ENCODE measurements around the gene ABCC1. TPM values are rescaled to one million over a fixed set of nuclear protein-coding genes. Genes with fewer than 3 reads are reported as not detected.
"Not testable (repeated sequence)": the region's sequence is repeated elsewhere in the genome, so short reads cannot be mapped to it uniquely, and the experiment has no call there.

ABCC1 gene
- total RNA-seq, 2 experiments from 2014 or later, result 64.5 to 67.6 TPM

DNA sequence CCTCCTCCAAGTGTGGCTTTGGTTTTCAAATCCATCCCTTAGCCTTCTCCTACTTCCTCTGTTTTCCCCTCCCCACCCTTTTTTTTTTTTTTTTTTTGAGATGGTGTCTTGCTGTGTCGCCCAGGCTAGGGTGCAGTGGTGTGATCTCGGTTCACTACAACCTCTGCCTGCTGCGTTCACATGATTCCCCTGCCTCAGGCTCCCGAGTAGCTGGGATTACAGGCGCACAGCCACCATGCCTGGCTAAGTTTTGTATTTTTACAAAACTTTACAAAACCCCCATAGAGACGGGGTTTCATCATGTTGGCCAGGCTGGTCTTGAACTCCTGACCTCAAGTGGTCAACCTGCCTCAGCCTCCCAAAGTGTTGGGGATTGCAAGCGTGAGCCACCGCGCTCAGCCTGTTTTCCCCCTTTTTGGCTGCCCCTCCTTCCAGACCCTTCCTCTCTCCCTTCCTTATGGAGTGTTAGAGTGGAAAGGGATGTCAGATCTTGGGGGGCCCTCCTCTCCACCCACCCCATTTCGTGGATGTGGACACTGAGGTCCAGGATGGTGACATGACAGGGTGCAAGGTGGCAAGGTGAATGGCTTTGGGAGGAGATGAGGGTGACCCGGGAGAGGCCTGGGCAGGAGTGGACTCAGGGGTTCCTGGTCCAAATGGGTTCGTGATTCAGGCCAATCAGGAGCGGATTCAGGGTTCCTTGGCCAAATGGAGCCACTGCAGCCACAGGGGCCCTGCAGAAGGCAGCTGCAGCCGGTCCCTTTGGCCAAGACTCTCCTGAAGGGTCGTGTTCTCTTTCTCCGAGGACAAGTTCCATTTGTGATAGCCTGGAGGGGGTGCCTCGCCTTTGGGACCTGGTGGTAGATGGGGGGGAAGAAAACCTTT, 4.8 kb downstream of the ABCC1 start:
- intact Hi-C loops (cut with micrococcal nuclease), result loop anchor here (5.0 kb wide), 1 partner anchor 67 kb away; the partner anchor contains the start of gene CEP20
- POLR2A ChIA-PET, result no interaction called here

DNA sequence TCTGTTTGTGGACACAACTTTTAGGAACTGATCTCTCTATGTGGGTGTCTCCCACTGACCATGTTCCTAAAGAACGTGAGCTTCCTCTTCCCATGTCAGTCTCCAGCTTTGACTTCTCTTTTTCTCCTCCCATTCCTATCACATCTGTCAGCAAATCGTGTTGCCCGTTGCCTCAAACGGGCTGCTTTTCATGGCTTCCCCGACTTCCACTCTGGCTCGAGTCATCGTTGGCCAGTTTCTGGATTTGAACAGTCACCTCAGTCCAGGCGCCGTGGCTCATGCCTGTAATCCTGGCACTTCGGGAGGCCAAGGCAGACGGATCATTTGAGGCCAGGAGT, 5.4 kb downstream of the ABCC1 start:
- Mint-ChIP-seq H3K36me3 (ENCODE audit: low read depth) (peaks cover 60% of the 10 kb centered on the region), H3K9me3 (peaks cover 3% of the 10 kb centered on the region), H3K27me3 (no peaks in the 10 kb centered on the region), H3K4me1 (ENCODE audit: low read depth) (peaks cover 69% of the 10 kb centered on the region), H3K27ac (peak overlapping the region; percentile 55), H3K4me3 (peak overlapping the region; percentile 6)
- TF ChIP-seq, protein P1, sequence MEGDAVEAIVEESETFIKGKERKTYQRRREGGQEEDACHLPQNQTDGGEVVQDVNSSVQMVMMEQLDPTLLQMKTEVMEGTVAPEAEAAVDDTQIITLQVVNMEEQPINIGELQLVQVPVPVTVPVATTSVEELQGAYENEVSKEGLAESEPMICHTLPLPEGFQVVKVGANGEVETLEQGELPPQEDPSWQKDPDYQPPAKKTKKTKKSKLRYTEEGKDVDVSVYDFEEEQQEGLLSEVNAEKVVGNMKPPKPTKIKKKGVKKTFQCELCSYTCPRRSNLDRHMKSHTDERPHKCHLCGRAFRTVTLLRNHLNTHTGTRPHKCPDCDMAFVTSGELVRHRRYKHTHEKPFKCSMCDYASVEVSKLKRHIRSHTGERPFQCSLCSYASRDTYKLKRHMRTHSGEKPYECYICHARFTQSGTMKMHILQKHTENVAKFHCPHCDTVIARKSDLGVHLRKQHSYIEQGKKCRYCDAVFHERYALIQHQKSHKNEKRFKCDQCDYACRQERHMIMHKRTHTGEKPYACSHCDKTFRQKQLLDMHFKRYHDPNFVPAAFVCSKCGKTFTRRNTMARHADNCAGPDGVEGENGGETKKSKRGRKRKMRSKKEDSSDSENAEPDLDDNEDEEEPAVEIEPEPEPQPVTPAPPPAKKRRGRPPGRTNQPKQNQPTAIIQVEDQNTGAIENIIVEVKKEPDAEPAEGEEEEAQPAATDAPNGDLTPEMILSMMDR (IDR thresholded peaks at IDR 0.05), result no peak
- POLR2A ChIA-PET, result no interaction called here
- intact Hi-C loops (cut with micrococcal nuclease), result loop anchor here (5.0 kb wide), 1 partner anchor 67 kb away; the partner anchor contains the start of gene CEP20
- CTCF ChIA-PET, result no interaction called here
- ATAC-seq (no peak), DNase-seq (no peak)

More for the DNA sequence above, 4.8 kb downstream of the ABCC1 start:
- Mint-ChIP-seq H3K36me3 (ENCODE audit: low read depth) (peaks cover 58% of the 10 kb centered on the region), H3K27ac (peak overlapping the region; percentile 55), H3K4me1 (ENCODE audit: low read depth) (peaks cover 63% of the 10 kb centered on the region), H3K9me3 (peaks cover 3% of the 10 kb centered on the region), H3K4me3 (peak overlapping the region; percentile 6), H3K27me3 (no peaks in the 10 kb centered on the region)
- CTCF ChIA-PET, result no interaction called here
- TF ChIP-seq, protein P1 (IDR thresholded peaks at IDR 0.05), result no peak
- no peak for DNase-seq
- ATAC-seq, result no peak

DNA sequence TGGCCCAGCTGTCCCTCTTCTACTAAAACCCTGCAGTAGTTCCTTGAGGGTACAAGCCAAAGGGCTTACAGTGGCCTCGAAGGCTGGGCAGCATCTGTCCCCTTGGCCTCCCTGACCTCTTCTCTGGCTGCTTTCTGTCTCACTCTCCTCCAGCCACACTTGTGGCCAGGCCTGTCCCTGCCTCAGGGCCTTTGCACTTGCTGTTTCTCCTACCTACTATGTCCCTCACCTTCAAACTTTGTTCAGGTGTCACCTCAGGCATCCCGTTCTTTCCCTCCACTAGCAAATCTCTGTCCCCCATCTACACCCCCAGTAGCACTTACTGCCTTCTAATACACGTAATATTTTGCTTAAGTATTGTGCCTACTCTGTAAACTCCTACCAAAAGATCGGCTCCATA, 6.0 kb downstream of the ABCC1 start:
- Mint-ChIP-seq H3K27ac (peak overlapping the region; percentile 79), H3K36me3 (ENCODE audit: low read depth) (peaks cover 64% of the 10 kb centered on the region), H3K27me3 (no peaks in the 10 kb centered on the region), H3K9me3 (peaks cover 3% of the 10 kb centered on the region), H3K4me3 (no peak overlapping the region), H3K4me1 (ENCODE audit: low read depth) (peaks cover 75% of the 10 kb centered on the region)
- TF ChIP-seq, protein P1 (IDR thresholded peaks at IDR 0.05), result no peak
- ATAC-seq (no peak), DNase-seq (no peak)
- ChIA-PET CTCF (no interaction called here), POLR2A (no interaction called here)
- intact Hi-C loops (cut with micrococcal nuclease), result no loop called here

DNA sequence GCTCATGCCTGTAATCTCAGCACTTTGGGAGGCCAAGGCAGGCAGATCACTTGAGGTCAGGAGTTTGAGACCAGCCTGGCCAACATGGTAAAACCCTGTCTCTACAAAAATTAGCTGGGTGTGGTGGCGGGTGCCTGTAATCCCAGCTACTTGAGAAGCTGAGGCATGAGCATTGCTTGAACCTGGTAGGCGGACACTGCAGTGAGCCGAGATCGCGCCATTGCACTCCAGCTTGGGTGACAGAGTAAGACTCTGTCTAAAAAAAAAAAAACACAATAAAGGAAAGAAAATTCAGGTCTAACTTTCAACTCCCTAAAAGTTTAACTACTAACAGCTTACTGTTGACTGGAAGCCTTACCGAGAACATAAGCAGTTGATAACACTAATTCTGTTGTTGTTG, 6.7 kb downstream of the ABCC1 start:
- ATAC-seq; intact Hi-C loops (cut with micrococcal nuclease); H3K4me3 Mint-ChIP-seq; H3K9me3 Mint-ChIP-seq; H3K27me3 Mint-ChIP-seq: not testable (repeated sequence)
- CTCF ChIA-PET, result interaction anchor here (1.0 kb wide), 1 partner anchor 26 kb away, joined by 3 read pairs; no protein-coding TSS in a partner anchor
- peaks cover 65% of the 10 kb centered on the region for H3K36me3 Mint-ChIP-seq (ENCODE audit: low read depth)
- POLR2A ChIA-PET, result interaction anchor here (1.1 kb wide), 2 partner anchors 35 to 196 kb away, joined by 3 read pairs; no protein-coding TSS in a partner anchor
- peaks cover 78% of the 10 kb centered on the region for H3K4me1 Mint-ChIP-seq (ENCODE audit: low read depth)
- peak; percentile 37 for DNase-seq
- peak overlapping the region; percentile 79 for H3K27ac Mint-ChIP-seq

DNA sequence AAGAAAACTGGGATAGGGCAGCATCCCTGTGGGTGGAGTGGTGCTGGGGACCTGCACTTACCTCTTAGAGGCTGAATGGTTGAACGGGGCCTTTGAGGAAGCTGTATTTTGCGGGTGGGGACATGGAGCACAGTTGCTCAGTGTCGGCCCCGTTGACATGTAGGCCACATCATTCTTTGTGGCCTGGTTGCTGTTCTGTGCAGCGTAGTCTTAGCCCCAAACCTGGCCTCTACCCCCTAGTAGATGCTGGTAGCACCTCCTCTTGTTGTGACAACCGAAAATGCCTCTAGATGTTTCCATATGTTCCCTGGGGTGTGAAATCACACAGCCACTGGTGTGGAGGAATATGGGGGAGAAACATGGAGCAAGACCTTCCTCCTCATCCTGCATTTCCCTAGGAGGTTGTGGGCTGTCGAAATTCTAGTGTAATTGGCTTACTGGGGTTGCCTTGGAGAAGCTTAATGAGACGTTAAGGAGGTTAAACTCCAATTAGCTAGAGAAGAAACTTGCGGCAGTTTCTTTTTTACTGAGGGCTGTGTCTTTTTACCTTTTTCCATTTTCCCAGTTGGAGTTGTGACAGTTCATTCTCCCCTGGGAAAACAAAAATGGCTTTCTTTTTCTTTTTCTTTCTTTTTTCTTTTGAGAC, 9.4 kb downstream of the ABCC1 start:
- peak overlapping the region; percentile 99 for H3K27ac Mint-ChIP-seq
- no peaks in the 10 kb centered on the region for H3K27me3 Mint-ChIP-seq
- peaks cover 84% of the 10 kb centered on the region for H3K4me1 Mint-ChIP-seq (ENCODE audit: low read depth)
- intact Hi-C loops (cut with micrococcal nuclease), result no loop called here
- H3K9me3 Mint-ChIP-seq, result peaks cover 20% of the 10 kb centered on the region
- POLR2A ChIA-PET, result interaction anchor here (0.9 to 3.1 kb wide), 2 partner anchors 8 to 11 kb away, joined by 4 to 32 read pairs; no protein-coding TSS in a partner anchor
- TF ChIP-seq, protein P1 (IDR thresholded peaks at IDR 0.05), result no peak
- ATAC-seq (peak; percentile 38), DNase-seq (peak; percentile 42)
- no peak overlapping the region for H3K4me3 Mint-ChIP-seq
- CTCF ChIA-PET, result interaction anchor here (0.5 to 1.4 kb wide), 2 partner anchors 8 to 11 kb away, joined by 3 read pairs; no protein-coding TSS in a partner anchor
- H3K36me3 Mint-ChIP-seq (ENCODE audit: low read depth), result peaks cover 71% of the 10 kb centered on the region

Data from activated CD8-positive, alpha-beta T cell treated with anti-CD3 and anti-CD28 coated beads for 36 hours (primary cell).